ENCODE measurements around the gene TASOR2. TPM values are rescaled to one million over a fixed set of nuclear protein-coding genes. Genes with fewer than 3 reads are reported as not detected.

TASOR2 gene
- total RNA-seq, 2 experiments from 2014 or later = 50.0 to 51.0 TPM

DNA sequence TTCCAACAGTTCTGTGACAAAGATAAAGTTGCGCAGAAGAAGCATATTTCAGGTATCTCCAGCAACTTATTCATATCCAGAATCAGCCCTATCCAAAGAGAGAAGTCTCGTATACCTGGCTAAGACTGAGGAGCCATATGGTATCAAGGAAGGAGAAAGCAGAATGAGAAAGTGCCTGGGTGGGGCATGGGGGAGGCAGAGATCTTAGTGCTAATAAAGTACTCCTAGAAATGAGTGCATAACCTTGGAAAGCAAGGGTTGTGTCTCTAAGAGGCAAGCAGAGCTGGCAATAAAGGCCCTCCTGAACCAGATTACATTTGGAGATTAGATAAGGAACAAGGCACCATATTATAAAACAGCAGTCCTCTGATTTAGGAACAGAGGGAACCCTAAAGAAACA lies 12.7 kb downstream of the TASOR2 start:
- ATAC-seq (ENCODE audit: poor library complexity) (no peak), DNase-seq (no peak)
- H3K4me1 ChIP-seq (ENCODE audit: insufficient read depth, low read length) = peaks cover 17% of the 10 kb centered on the region
- CTCF ChIA-PET = no interaction called here
- POLR2A ChIA-PET = no interaction called here
- TF ChIP-seq, protein P1, sequence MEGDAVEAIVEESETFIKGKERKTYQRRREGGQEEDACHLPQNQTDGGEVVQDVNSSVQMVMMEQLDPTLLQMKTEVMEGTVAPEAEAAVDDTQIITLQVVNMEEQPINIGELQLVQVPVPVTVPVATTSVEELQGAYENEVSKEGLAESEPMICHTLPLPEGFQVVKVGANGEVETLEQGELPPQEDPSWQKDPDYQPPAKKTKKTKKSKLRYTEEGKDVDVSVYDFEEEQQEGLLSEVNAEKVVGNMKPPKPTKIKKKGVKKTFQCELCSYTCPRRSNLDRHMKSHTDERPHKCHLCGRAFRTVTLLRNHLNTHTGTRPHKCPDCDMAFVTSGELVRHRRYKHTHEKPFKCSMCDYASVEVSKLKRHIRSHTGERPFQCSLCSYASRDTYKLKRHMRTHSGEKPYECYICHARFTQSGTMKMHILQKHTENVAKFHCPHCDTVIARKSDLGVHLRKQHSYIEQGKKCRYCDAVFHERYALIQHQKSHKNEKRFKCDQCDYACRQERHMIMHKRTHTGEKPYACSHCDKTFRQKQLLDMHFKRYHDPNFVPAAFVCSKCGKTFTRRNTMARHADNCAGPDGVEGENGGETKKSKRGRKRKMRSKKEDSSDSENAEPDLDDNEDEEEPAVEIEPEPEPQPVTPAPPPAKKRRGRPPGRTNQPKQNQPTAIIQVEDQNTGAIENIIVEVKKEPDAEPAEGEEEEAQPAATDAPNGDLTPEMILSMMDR (IDR thresholded peaks at IDR 0.05) = no peak
- no peak overlapping the region for H3K4me3 ChIP-seq (ENCODE audit: low read length)
- H3K9me3 ChIP-seq (ENCODE audit: control insufficient read depth in 1 of 2, insufficient read depth in 1 of 2, low read length in 2 of 2) = no peaks in the 10 kb centered on the region
- Mint-ChIP-seq H3K27ac (no peak overlapping the region), H3K9me3 (no peaks in the 10 kb centered on the region), H3K36me3 (ENCODE audit: low read depth) (no peaks in the 10 kb centered on the region), H3K4me3 (peak overlapping the region; percentile 13), H3K27me3 (no peaks in the 10 kb centered on the region), H3K4me1 (ENCODE audit: low read depth) (peaks cover 50% of the 10 kb centered on the region)
- no peaks in the 10 kb centered on the region for H3K27me3 ChIP-seq (ENCODE audit: control insufficient read depth in 1 of 2, insufficient read depth in 2 of 2, low read length in 2 of 2)
- intact Hi-C loops (cut with DNase I, micrococcal nuclease) = no loop called here
- H3K27ac ChIP-seq (ENCODE audit: low read depth in 1 of 2, low read length in 2 of 2) = no peak overlapping the region
- no peaks in the 10 kb centered on the region for H3K36me3 ChIP-seq (ENCODE audit: insufficient read depth, low read length)

DNA sequence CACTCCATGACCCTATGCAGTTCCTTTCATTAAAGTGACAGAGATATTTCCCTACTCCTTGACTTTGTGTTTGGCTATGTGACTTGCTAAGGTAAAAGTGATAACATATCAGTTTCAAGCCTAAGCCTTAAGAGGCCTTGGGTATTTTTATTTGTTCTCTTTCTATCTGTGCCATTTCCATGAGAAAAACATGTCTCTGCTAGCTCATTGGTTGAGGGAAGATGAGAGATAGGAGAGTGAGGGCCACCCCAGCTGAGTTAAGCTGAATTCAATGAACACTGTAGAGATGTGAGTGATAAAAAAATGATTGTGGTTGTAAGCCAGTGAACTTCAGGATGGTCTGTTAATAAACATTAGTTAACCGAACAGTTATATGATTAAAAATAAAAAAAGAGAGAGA lies 13.4 kb downstream of the TASOR2 start:
- CTCF ChIA-PET = interaction anchor here (0.8 to 1.3 kb wide), 2 partner anchors 12 to 19 kb away, joined by 3 read pairs; no protein-coding TSS in a partner anchor
- H3K36me3 Mint-ChIP-seq (ENCODE audit: low read depth) = no peaks in the 10 kb centered on the region
- H3K36me3 ChIP-seq (ENCODE audit: insufficient read depth, low read length) = no peaks in the 10 kb centered on the region
- H3K4me3 Mint-ChIP-seq = no peak overlapping the region
- no peaks in the 10 kb centered on the region for H3K27me3 ChIP-seq (ENCODE audit: control insufficient read depth in 1 of 2, insufficient read depth in 2 of 2, low read length in 2 of 2)
- peaks cover 10% of the 10 kb centered on the region for H3K4me1 ChIP-seq (ENCODE audit: insufficient read depth, low read length)
- H3K4me3 ChIP-seq (ENCODE audit: low read length) = no peak overlapping the region
- POLR2A ChIA-PET = interaction anchor here (0.9 kb wide), 1 partner anchor 18 kb away, joined by 4 read pairs; no protein-coding TSS in a partner anchor
- DNase-seq (no peak), ATAC-seq (ENCODE audit: poor library complexity) (no peak)
- intact Hi-C loops (cut with DNase I, micrococcal nuclease) = no loop called here
- H3K9me3 Mint-ChIP-seq = no peaks in the 10 kb centered on the region
- H3K27me3 Mint-ChIP-seq = no peaks in the 10 kb centered on the region
- H3K27ac Mint-ChIP-seq = no peak overlapping the region
- TF ChIP-seq, protein P1 (IDR thresholded peaks at IDR 0.05) = no peak
- no peak overlapping the region for H3K27ac ChIP-seq (ENCODE audit: low read depth in 1 of 2, low read length in 2 of 2)
- H3K4me1 Mint-ChIP-seq (ENCODE audit: low read depth) = peaks cover 49% of the 10 kb centered on the region
- H3K9me3 ChIP-seq (ENCODE audit: control insufficient read depth in 1 of 2, insufficient read depth in 1 of 2, low read length in 2 of 2) = no peaks in the 10 kb centered on the region

DNA sequence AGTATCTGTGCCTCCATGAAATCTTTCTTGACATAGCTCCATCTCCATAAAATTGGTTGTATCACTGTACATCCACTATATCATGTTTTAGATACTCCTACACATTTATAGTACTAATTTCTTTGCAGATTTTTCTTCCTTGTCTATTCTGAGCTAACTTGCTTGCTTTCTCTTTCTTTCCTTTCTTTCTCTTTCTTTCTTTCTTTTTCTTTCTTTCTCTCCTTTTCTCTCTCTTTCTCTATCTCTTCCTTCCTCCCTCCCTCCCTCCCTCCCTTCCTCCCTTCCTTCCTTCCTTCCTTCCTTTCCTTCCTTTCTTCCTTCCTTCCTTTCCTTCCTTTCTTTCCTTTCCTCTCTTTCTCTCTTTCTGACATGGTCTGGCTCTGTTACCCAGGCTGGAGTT lies 23.7 kb downstream of the TASOR2 start:
- intact Hi-C loops (cut with DNase I, micrococcal nuclease) = no loop called here
- Histone ChIP-seq H3K4me1 (ENCODE audit: insufficient read depth, low read length) (peaks cover 7% of the 10 kb centered on the region), H3K27me3 (ENCODE audit: control insufficient read depth in 1 of 2, insufficient read depth in 2 of 2, low read length in 2 of 2) (no peaks in the 10 kb centered on the region), H3K9me3 (ENCODE audit: control insufficient read depth in 1 of 2, insufficient read depth in 1 of 2, low read length in 2 of 2) (no peaks in the 10 kb centered on the region), H3K36me3 (ENCODE audit: insufficient read depth, low read length) (no peaks in the 10 kb centered on the region), H3K4me3 (ENCODE audit: low read length) (no peak overlapping the region), H3K27ac (ENCODE audit: low read depth in 1 of 2, low read length in 2 of 2) (no peak overlapping the region)
- DNase-seq (no peak), ATAC-seq (ENCODE audit: poor library complexity) (no peak)
- TF ChIP-seq, protein P1 (IDR thresholded peaks at IDR 0.05) = no peak
- H3K27me3 Mint-ChIP-seq = no peaks in the 10 kb centered on the region
- POLR2A ChIA-PET = no interaction called here
- no peak overlapping the region for H3K4me3 Mint-ChIP-seq
- H3K27ac Mint-ChIP-seq = peak overlapping the region; percentile 69
- no peaks in the 10 kb centered on the region for H3K9me3 Mint-ChIP-seq
- H3K36me3 Mint-ChIP-seq (ENCODE audit: low read depth) = no peaks in the 10 kb centered on the region
- peaks cover 86% of the 10 kb centered on the region for H3K4me1 Mint-ChIP-seq (ENCODE audit: low read depth)
- CTCF ChIA-PET = no interaction called here

Data from CD4-positive, alpha-beta T cell (primary cell).